22Rv1 (cell line): ENCODE data around the gene WASF3.
A peak's percentile ranks its signal among the peaks of the same experiment; 100 is the strongest.

ENCODE experiments used
- ZFX ChIP-seq: fragments of 450-650 bp; IDR thresholded peaks from 2 replicates; pipeline ENCODE4 v1.6.1; 2017; ENCODE audit warnings: antibody characterized with exemption, borderline replicate concordance
- TF ChIP-seq, protein P1 (sequence below): fragments of 450-650 bp; IDR thresholded peaks from 2 replicates; pipeline ENCODE4 v1.5.1; 2017; ENCODE audit warnings: mild to moderate bottlenecking

DNA sequence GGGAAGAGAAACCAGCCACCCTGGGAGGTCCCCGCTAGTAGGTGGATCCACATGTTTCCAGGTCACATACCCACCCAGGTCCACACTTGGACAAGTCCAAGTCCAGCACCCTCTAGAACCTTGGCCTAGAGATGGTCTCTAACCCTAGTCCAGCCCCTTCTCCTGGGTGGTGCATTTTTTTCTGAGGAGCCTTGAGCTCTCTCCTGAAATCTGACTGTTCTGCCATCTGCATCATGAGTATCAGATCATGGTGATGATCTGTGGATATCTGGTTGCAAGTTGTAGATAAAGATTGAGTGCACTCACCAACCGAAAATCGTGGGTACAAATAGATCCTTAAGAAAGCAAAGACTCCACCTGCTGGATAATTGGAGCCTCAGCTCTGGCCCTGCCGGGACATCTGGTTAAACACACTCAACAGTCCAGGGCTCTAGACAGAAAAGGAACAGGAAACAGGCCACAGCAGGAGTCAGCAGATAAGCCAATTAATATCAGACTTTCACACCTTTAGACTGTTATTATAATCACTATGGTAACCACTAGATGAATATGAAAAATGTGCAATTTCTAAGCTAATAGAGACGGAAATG lies 162.0 kb downstream of the WASF3 start:
- TF ChIP-seq, protein P1, sequence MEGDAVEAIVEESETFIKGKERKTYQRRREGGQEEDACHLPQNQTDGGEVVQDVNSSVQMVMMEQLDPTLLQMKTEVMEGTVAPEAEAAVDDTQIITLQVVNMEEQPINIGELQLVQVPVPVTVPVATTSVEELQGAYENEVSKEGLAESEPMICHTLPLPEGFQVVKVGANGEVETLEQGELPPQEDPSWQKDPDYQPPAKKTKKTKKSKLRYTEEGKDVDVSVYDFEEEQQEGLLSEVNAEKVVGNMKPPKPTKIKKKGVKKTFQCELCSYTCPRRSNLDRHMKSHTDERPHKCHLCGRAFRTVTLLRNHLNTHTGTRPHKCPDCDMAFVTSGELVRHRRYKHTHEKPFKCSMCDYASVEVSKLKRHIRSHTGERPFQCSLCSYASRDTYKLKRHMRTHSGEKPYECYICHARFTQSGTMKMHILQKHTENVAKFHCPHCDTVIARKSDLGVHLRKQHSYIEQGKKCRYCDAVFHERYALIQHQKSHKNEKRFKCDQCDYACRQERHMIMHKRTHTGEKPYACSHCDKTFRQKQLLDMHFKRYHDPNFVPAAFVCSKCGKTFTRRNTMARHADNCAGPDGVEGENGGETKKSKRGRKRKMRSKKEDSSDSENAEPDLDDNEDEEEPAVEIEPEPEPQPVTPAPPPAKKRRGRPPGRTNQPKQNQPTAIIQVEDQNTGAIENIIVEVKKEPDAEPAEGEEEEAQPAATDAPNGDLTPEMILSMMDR = peak; percentile 40
- no peak for TF ChIP-seq ZFX
